Measurements from ENCODE around the gene ACSL5. TPM values are rescaled to one million over a fixed set of nuclear protein-coding genes. Genes with fewer than 3 reads are reported as not detected.

Gene ACSL5
- 3.7 TPM for total RNA-seq

- DNase-seq = no peak
Observed at GRCh38 chr10:112373912-112374338, at the start of gene ACSL5. ACSL5 (plus strand) TSS chr10:112374116; CDS start chr10:112394947, 20,831 bp downstream.

- DNase-seq = no peak
Observed at GRCh38 chr10:112327678-112328077, 46.2 kb upstream of the ACSL5 start.

- DNase-seq = no peak
Observed at GRCh38 chr10:112330162-112330561, 43.8 kb upstream of the ACSL5 start.

GRCh38 chr10:112330607-112331160, 43.2 kb upstream of the ACSL5 start:
- peak; percentile 31 for DNase-seq

GRCh38 chr10:112332022-112332421, 41.9 kb upstream of the ACSL5 start:
- no peak for DNase-seq

- no peak for DNase-seq
Observed at GRCh38 chr10:112332509-112333228, 41.2 kb upstream of the ACSL5 start.

- no peak for DNase-seq
Observed at GRCh38 chr10:112333452-112333851, 40.5 kb upstream of the ACSL5 start.

GRCh38 chr10:112335111-112335867, 38.6 kb upstream of the ACSL5 start:
- no peak for DNase-seq

- DNase-seq = no peak
Observed at GRCh38 chr10:112335868-112336265, 38.0 kb upstream of the ACSL5 start.

GRCh38 chr10:112336556-112337201, 37.2 kb upstream of the ACSL5 start:
- DNase-seq = no peak

GRCh38 chr10:112338957-112339356, 35.0 kb upstream of the ACSL5 start:
- no peak for DNase-seq

GRCh38 chr10:112340601-112341000, 33.3 kb upstream of the ACSL5 start:
- DNase-seq = no peak

GRCh38 chr10:112343056-112343806, 30.7 kb upstream of the ACSL5 start:
- no peak for DNase-seq

- no peak for DNase-seq
Observed at GRCh38 chr10:112344261-112344660, 29.7 kb upstream of the ACSL5 start.

GRCh38 chr10:112345202-112345601, 28.7 kb upstream of the ACSL5 start:
- DNase-seq = no peak

- no peak for DNase-seq
Observed at GRCh38 chr10:112345743-112346142, 28.2 kb upstream of the ACSL5 start.

GRCh38 chr10:112346774-112347173, 27.1 kb upstream of the ACSL5 start:
- DNase-seq = no peak

- DNase-seq = no peak
Observed at GRCh38 chr10:112347709-112348671, 25.9 kb upstream of the ACSL5 start.

- no peak for DNase-seq
Observed at GRCh38 chr10:112348759-112349158, 25.2 kb upstream of the ACSL5 start.

- DNase-seq = no peak
Observed at GRCh38 chr10:112349521-112350085, 24.3 kb upstream of the ACSL5 start.

GRCh38 chr10:112351146-112351545, 22.8 kb upstream of the ACSL5 start:
- no peak for DNase-seq
